Measurements from ENCODE around the gene IFNK. TPM values are rescaled to one million over a fixed set of nuclear protein-coding genes. Genes with fewer than 3 reads are reported as not detected.

IFNK gene
- total and polyA plus RNA-seq, 2 experiments from 2014 or later, result not detected

GRCh38 chr9:27523141-27523540, 949 bp upstream of the IFNK start:
- Histone ChIP-seq H4K20me1 (ENCODE audit: insufficient read depth, poor library complexity, severe bottlenecking) (no peaks in the 10 kb centered on the region), H3K36me3 (replicated peaks; ENCODE audit: insufficient read depth, low read depth) (no peaks in the 10 kb centered on the region), H3K4me3 (no peak overlapping the region), H2AFZ (no peak overlapping the region), H3K27ac (no peak overlapping the region), H3K4me2 (no peak overlapping the region), H3K9me3 (ENCODE audit: low read depth) (no peaks in the 10 kb centered on the region), H3K4me1 (ENCODE audit: insufficient read depth) (peaks cover 14% of the 10 kb centered on the region), H3K27me3 (no peaks in the 10 kb centered on the region), H3K79me2 (peaks cover 94% of the 10 kb centered on the region), H3K9me2 (replicated peaks; ENCODE audit: insufficient read depth) (no peaks in the 10 kb centered on the region)
- DNase-seq (ENCODE audit: low spot score), result no peak
- no peak for TF ChIP-seq EZH2phosphoT487 (IDR thresholded peaks at IDR 0.05; ENCODE audit: low read depth, severe bottlenecking, unreplicated experiment)
- no peak for TF ChIP-seq CTCF (IDR thresholded peaks at IDR 0.05; ENCODE audit: poor library complexity)
- TF ChIP-seq EZH2 (IDR thresholded peaks at IDR 0.05; ENCODE audit: borderline replicate concordance), result no peak

DNA sequence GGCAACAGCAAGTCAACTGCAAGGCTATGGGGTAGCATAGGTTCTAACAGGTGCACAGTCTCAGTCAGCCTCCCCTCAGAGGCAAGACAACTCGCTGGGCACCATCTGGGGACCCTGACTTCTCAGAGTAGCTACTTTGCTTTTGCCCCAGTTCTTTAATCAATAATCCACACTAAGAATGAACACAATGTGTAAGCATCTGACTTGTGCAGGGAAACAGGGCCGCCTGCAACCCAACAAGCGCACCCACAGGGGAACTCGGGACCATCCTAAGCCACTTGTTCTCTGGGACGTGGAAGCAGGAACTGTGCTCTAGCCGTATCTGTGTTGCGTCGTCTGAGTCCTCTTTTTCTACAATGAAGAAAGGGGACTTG, 3.6 kb downstream of the IFNK start:
- peak overlapping the region; percentile 97 for H3K27ac ChIP-seq
- H3K4me2 ChIP-seq, result peak overlapping the region; percentile 75
- no peak for TF ChIP-seq CTCF (IDR thresholded peaks at IDR 0.05; ENCODE audit: poor library complexity)
- TF ChIP-seq EZH2 (IDR thresholded peaks at IDR 0.05; ENCODE audit: borderline replicate concordance), result no peak
- no peak for TF ChIP-seq EZH2phosphoT487 (IDR thresholded peaks at IDR 0.05; ENCODE audit: low read depth, severe bottlenecking, unreplicated experiment)
- no peaks in the 10 kb centered on the region for H3K36me3 ChIP-seq (replicated peaks; ENCODE audit: insufficient read depth, low read depth)
- no peaks in the 10 kb centered on the region for H3K9me3 ChIP-seq (ENCODE audit: low read depth)
- peak overlapping the region; percentile 76 for H2AFZ ChIP-seq
- no peaks in the 10 kb centered on the region for H3K9me2 ChIP-seq (replicated peaks; ENCODE audit: insufficient read depth)
- H3K27me3 ChIP-seq, result no peaks in the 10 kb centered on the region
- H3K79me2 ChIP-seq, result peaks cover 52% of the 10 kb centered on the region
- DNase-seq (ENCODE audit: low spot score), result no peak
- no peaks in the 10 kb centered on the region for H4K20me1 ChIP-seq (ENCODE audit: insufficient read depth, poor library complexity, severe bottlenecking)
- 37% methylated on average over 8 of the region's 8 CpGs for WGBS (ENCODE audit: low lambda C conversion rate, missing lambda C conversion rate)
- peak overlapping the region; percentile 72 for H3K4me3 ChIP-seq
- H3K4me1 ChIP-seq (ENCODE audit: insufficient read depth), result peaks cover 14% of the 10 kb centered on the region

GRCh38 chr9:27528076-27528885, 4.2 kb downstream of the IFNK start:
- no peak for TF ChIP-seq EZH2phosphoT487 (IDR thresholded peaks at IDR 0.05; ENCODE audit: low read depth, severe bottlenecking, unreplicated experiment)
- no peak for TF ChIP-seq EZH2 (IDR thresholded peaks at IDR 0.05; ENCODE audit: borderline replicate concordance)
- Histone ChIP-seq H2AFZ (peak overlapping the region; percentile 76), H3K79me2 (peaks cover 46% of the 10 kb centered on the region), H3K9me3 (ENCODE audit: low read depth) (no peaks in the 10 kb centered on the region), H3K4me3 (peak overlapping the region; percentile 72), H4K20me1 (ENCODE audit: insufficient read depth, poor library complexity, severe bottlenecking) (no peaks in the 10 kb centered on the region), H3K27me3 (no peaks in the 10 kb centered on the region), H3K4me2 (peak overlapping the region; percentile 75), H3K27ac (peak overlapping the region; percentile 97), H3K9me2 (replicated peaks; ENCODE audit: insufficient read depth) (no peaks in the 10 kb centered on the region), H3K4me1 (ENCODE audit: insufficient read depth) (peaks cover 14% of the 10 kb centered on the region), H3K36me3 (replicated peaks; ENCODE audit: insufficient read depth, low read depth) (no peaks in the 10 kb centered on the region)
- DNase-seq (ENCODE audit: low spot score), result peak; percentile 89
- WGBS (ENCODE audit: low lambda C conversion rate, missing lambda C conversion rate), result 2% methylated on average over 43 of the region's 44 CpGs

DNA sequence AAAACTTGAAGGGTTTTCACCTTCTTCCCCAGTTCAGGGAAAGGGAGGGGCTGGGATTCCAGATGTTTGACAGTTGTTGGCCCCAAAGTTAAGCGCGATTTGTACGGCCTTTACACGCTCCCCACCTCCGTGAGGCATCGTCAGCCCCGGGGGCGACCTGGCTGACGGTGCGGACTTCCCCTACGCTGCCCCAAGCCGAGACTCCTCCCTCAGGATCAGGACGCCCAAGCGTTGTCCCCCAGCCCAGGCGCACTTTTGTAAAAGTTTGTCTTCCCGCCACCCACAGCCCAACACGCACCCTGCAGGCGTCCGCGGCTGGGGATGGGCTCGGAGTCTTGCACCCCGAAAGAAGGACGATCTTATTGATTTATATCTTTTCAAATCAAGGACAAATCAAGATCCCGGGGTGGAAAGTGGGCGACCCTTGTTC, 4.8 kb downstream of the IFNK start:
- no peaks in the 10 kb centered on the region for H3K36me3 ChIP-seq (replicated peaks; ENCODE audit: insufficient read depth, low read depth)
- peak overlapping the region; percentile 75 for H3K4me2 ChIP-seq
- peak overlapping the region; percentile 72 for H3K4me3 ChIP-seq
- peaks cover 14% of the 10 kb centered on the region for H3K4me1 ChIP-seq (ENCODE audit: insufficient read depth)
- peak; percentile 7 for TF ChIP-seq CTCF (IDR thresholded peaks at IDR 0.05; ENCODE audit: poor library complexity)
- no peak for TF ChIP-seq EZH2phosphoT487 (IDR thresholded peaks at IDR 0.05; ENCODE audit: low read depth, severe bottlenecking, unreplicated experiment)
- TF ChIP-seq EZH2 (IDR thresholded peaks at IDR 0.05; ENCODE audit: borderline replicate concordance), result no peak
- no peaks in the 10 kb centered on the region for H3K9me3 ChIP-seq (ENCODE audit: low read depth)
- H3K79me2 ChIP-seq, result peaks cover 41% of the 10 kb centered on the region
- no peaks in the 10 kb centered on the region for H3K9me2 ChIP-seq (replicated peaks; ENCODE audit: insufficient read depth)
- WGBS (ENCODE audit: low lambda C conversion rate, missing lambda C conversion rate), result 1% methylated on average over 25 of the region's 25 CpGs
- peak; percentile 83 for DNase-seq (ENCODE audit: low spot score)
- H2AFZ ChIP-seq, result peak overlapping the region; percentile 76
- H4K20me1 ChIP-seq (ENCODE audit: insufficient read depth, poor library complexity, severe bottlenecking), result no peaks in the 10 kb centered on the region
- H3K27ac ChIP-seq, result peak overlapping the region; percentile 97
- no peaks in the 10 kb centered on the region for H3K27me3 ChIP-seq

Data from hepatocyte (in vitro differentiated cells).